Tibial nerve (tissue), 4 donors: ENCODE data around the gene MID1IP1. TPM values are rescaled to one million over a fixed set of nuclear protein-coding genes. Genes with fewer than 3 reads are reported as not detected.

Experiments used
- DNase-seq, 2 donors: peaks; one replicate each; pipeline ENCODE4 v3.0.0-alpha.2; 2019; ENCODE audit warnings: low spot score in 2 of 2
- H3K27ac ChIP-seq, 4 donors: fragments of 200-600 bp; sonication (generic) in 3 of 4; one replicate each; pipeline ENCODE4 v1.5.1; 2017 to 2019; ENCODE audit warnings: mild to moderate bottlenecking in 1 of 4
- H3K27me3 ChIP-seq, 2 donors: fragments of 200-600 bp; sonication (generic) in 1 of 2; one replicate each; pipeline versions ENCODE4 v1.5.1 to v1.6.0; 2017 to 2019
- H3K36me3 ChIP-seq, 3 donors: fragments of 200-600 bp; sonication (generic); one replicate each; pipeline ENCODE4 v1.5.1; 2018 to 2019
- H3K4me1 ChIP-seq, 4 donors: fragments of 200-600 bp; sonication (generic) in 3 of 4; one replicate each; pipeline ENCODE4 v1.5.1; 2017 to 2019
- H3K4me3 ChIP-seq, 4 donors: fragments of 200-600 bp; sonication (generic) in 3 of 4; one replicate each; pipeline ENCODE4 v1.5.1; 2017 to 2019; ENCODE audit warnings: mild to moderate bottlenecking in 1 of 4, moderate library complexity in 1 of 4
- H3K9me3 ChIP-seq, 4 donors: fragments of 200-600 bp; sonication (generic) in 3 of 4; one replicate each; pipeline ENCODE4 v1.5.1; 2017 to 2019
- EP300 ChIP-seq, 2 donors: sonication (generic); formaldehyde crosslinking; IDR thresholded peaks; one replicate each; pipeline ENCODE4 v1.6.1; 2017; ENCODE audit warnings: antibody characterized with exemption in 2 of 2, mild to moderate bottlenecking in 1 of 2
- POLR2A ChIP-seq, 2 donors: fragments of 450-650 bp; IDR thresholded peaks; one replicate each; pipeline ENCODE4 v1.6.1; 2017; ENCODE audit warnings: antibody characterized with exemption in 2 of 2, mild to moderate bottlenecking in 2 of 2, moderate library complexity in 2 of 2
- WGBS, 2 donors: methylation state at CpG; one replicate each; pipeline ENCODE4 v1.1.5; 2018; 5-methylcytosine and 5-hydroxymethylcytosine counted together
- total RNA-seq, 4 donors: library from RNA; depleted of rRNA; stranded (reverse); fragments of >200 nt; gene quantifications; one replicate each; pipeline ENCODE4 v1.1.0, GENCODE V29; 2016
- TF ChIP-seq, protein P1 (sequence below), 5 experiments: fragments of 200-600 bp in 3 of 5; fragments of 450-650 bp in 2 of 5; sonication (generic) in 3 of 5; IDR thresholded peaks; one replicate each; pipeline ENCODE4 v1.5.1; 2016 to 2019; ENCODE audit warnings: antibody characterized with exemption in 5 of 5, mild to moderate bottlenecking in 3 of 5, moderate library complexity in 2 of 5

The MID1IP1 gene
- total RNA-seq, 4 donors from 2014 or later = 67.5 to 153 (median 97.1) TPM

- TF ChIP-seq POLR2A (IDR thresholded peaks at IDR 0.05) = no peak
- no peak for TF ChIP-seq EP300 (IDR thresholded peaks at IDR 0.05)
- TF ChIP-seq, protein P1, sequence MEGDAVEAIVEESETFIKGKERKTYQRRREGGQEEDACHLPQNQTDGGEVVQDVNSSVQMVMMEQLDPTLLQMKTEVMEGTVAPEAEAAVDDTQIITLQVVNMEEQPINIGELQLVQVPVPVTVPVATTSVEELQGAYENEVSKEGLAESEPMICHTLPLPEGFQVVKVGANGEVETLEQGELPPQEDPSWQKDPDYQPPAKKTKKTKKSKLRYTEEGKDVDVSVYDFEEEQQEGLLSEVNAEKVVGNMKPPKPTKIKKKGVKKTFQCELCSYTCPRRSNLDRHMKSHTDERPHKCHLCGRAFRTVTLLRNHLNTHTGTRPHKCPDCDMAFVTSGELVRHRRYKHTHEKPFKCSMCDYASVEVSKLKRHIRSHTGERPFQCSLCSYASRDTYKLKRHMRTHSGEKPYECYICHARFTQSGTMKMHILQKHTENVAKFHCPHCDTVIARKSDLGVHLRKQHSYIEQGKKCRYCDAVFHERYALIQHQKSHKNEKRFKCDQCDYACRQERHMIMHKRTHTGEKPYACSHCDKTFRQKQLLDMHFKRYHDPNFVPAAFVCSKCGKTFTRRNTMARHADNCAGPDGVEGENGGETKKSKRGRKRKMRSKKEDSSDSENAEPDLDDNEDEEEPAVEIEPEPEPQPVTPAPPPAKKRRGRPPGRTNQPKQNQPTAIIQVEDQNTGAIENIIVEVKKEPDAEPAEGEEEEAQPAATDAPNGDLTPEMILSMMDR (IDR thresholded peaks at IDR 0.05) = no peak
- H3K4me1 ChIP-seq = no peaks in the 10 kb centered on the region
Observed at GRCh38 chrX:38841750-38842149, 40.5 kb downstream of the MID1IP1 start.

DNA sequence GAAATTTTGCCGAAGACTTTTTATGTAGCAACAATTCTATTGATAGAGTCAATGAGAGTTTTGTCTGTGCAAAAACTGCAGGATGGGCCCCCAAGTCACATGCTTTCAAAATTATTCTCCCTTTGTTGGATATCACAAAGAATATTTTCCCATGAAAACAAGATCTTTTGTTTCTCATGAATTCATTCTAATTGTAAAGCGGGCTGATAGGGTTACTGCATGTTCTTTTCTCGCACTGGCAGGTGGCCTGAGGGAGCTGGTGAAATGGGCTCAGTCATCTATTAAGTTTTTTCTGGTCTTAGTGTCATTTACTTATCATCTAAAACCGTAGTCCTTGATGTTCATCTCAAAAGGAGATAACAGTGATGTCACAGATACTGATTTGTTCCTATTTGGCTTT is 44.2 kb downstream of the MID1IP1 start:
- WGBS, 2 donors = 39 to 57% methylated on average over 4 of the region's 4 CpGs
- H3K27me3 ChIP-seq = peaks cover 0 to 3% of the 10 kb centered on the region in 2 donors
- H3K4me3 ChIP-seq = no peak overlapping the region
- H3K9me3 ChIP-seq = no peaks in the 10 kb centered on the region
- no peaks in the 10 kb centered on the region for H3K4me1 ChIP-seq
- DNase-seq = no peak
- no peaks in the 10 kb centered on the region for H3K36me3 ChIP-seq
- TF ChIP-seq, protein P1 (IDR thresholded peaks at IDR 0.05) = no peak
- TF ChIP-seq EP300 (IDR thresholded peaks at IDR 0.05) (no peak), POLR2A (IDR thresholded peaks at IDR 0.05) (no peak)
- no peak overlapping the region for H3K27ac ChIP-seq

More at GRCh38 chrX:38841750-38842149, 40.5 kb downstream of the MID1IP1 start:
- no peaks in the 10 kb centered on the region for H3K36me3 ChIP-seq
- H3K4me3 ChIP-seq = no peak overlapping the region
- WGBS, 2 donors = 69 to 74% methylated on average over 2 of the region's 2 CpGs
- H3K27ac ChIP-seq = no peak overlapping the region
- DNase-seq = no peak
- no peaks in the 10 kb centered on the region for H3K9me3 ChIP-seq
- peaks cover 0 to 3% of the 10 kb centered on the region in 2 donors for H3K27me3 ChIP-seq

- Histone ChIP-seq H3K36me3 (no peaks in the 10 kb centered on the region), H3K4me1 (no peaks in the 10 kb centered on the region), H3K27me3 (peaks cover 0 to 3% of the 10 kb centered on the region in 2 donors), H3K9me3 (no peaks in the 10 kb centered on the region), H3K27ac (no peak overlapping the region), H3K4me3 (no peak overlapping the region)
- TF ChIP-seq, protein P1 (IDR thresholded peaks at IDR 0.05) = no peak
- TF ChIP-seq EP300 (IDR thresholded peaks at IDR 0.05) (no peak), POLR2A (IDR thresholded peaks at IDR 0.05) (no peak)
- WGBS, 2 donors = 82 to 92% methylated on average over 5 of the region's 5 CpGs
- DNase-seq = no peak
Observed at GRCh38 chrX:38847206-38847902, 46.1 kb downstream of the MID1IP1 start.

- TF ChIP-seq, protein P1 (IDR thresholded peaks at IDR 0.05) = no peak
- no peak for TF ChIP-seq EP300 (IDR thresholded peaks at IDR 0.05)
- TF ChIP-seq POLR2A (IDR thresholded peaks at IDR 0.05) = no peak
- Histone ChIP-seq H3K9me3 (no peaks in the 10 kb centered on the region), H3K36me3 (no peaks in the 10 kb centered on the region), H3K4me3 (no peak overlapping the region), H3K27ac (no peak overlapping the region), H3K4me1 (no peaks in the 10 kb centered on the region), H3K27me3 (peaks cover 0 to 3% of the 10 kb centered on the region in 2 donors)
- DNase-seq = no peak
- WGBS, 2 donors = 83 to 85% methylated on average over 1 of the region's 1 CpG
Observed at GRCh38 chrX:38847903-38848230, 46.6 kb downstream of the MID1IP1 start.

GRCh38 chrX:38848671-38849455 is 47.6 kb downstream of the MID1IP1 start:
- peaks cover 0 to 3% of the 10 kb centered on the region in 2 donors for H3K27me3 ChIP-seq
- H3K4me1 ChIP-seq = no peaks in the 10 kb centered on the region
- DNase-seq = no peak
- TF ChIP-seq POLR2A (IDR thresholded peaks at IDR 0.05) (no peak), EP300 (IDR thresholded peaks at IDR 0.05) (no peak)
- TF ChIP-seq, protein P1 (IDR thresholded peaks at IDR 0.05) = no peak
- no peaks in the 10 kb centered on the region for H3K36me3 ChIP-seq
- no peaks in the 10 kb centered on the region for H3K9me3 ChIP-seq
- H3K27ac ChIP-seq = no peak overlapping the region
- WGBS, 2 donors = 84 to 98% methylated on average over 7 of the region's 7 CpGs
- H3K4me3 ChIP-seq = no peak overlapping the region
